NCI-H226 (cell line): ENCODE results near the gene USHBP1.
A peak's percentile ranks its signal among the peaks of the same experiment; 100 is the strongest.

Experiments
- DNase-seq: peaks from one replicate; pipeline ENCODE4 v3.0.0-alpha.2; 2015

The USHBP1 gene

DNA sequence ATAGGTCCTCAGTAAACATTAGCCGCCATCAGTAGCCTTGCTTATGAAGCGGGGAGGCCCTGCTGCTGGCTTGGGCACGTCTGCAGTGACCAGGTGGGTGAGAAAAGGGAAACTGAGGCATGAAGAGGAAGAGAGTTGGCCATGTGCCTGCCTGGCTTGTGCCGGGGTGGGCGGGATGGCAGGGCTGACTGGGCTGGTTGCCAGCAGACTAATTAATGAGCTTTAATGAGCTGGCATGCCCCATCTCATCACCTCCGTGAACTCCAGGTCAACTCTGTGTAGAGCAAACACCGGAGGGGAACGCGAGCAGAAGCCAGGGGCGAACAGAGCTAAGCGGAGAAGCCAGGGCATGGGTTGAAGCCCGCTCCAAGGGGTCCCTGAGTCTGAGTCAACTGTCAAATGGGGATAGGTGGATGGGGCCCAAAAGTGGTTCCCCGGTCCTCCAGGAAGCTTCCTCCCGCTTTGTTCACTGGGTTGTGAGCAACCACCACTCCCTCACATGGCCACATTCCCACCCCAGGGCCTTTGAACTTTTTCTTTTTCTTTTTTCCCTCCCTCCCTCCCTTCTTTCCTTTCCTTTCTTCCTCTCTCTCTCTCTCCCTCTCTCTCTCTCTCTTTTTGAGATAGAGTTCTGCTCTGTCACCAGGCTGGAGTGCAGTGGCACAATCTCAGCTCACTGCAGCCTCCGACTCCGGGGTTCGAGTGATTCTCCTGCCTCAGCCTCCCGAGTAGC, 27.6 kb downstream of the USHBP1 start:
- DNase-seq = no peak

DNA sequence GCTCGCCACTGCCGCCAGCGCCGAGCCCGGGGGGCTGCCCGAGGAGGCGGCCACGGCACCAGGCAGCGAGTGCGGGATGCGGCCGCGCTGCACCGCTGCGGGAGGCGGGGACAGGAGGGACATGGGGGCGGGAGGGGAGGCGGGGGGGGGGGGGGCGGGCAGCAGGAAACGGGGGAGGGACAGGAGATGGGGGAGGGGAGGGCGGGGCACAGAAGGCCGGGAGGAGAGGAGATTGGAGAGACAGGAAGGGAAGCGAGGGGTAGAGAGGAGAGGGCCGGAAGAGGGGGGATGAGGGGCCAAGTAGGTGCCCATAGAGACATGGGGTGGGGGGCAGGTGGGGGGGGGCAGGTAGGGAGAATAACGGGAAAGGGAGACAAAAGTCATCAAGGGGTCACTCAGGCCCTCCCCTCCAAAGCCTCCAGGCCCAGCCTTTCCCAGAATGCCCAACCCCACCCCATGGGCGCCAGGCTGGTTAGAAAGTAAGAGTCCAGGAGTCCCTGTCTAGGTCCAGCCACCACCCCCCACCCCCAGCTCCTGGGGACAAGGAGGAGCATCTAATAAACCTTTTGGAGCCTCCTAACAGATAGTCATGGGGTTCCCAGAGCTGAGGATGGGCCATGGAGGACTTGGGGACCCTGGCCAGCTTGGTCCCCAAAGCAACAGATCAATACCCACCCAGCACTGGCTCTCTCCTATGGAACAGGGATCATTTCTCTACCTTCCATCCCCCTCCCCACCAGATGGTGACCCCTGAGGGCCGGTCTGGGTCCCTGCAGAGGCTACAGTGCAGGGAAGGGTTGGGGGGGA, 28.4 kb downstream of the USHBP1 start:
- peak; percentile 41 for DNase-seq

DNA sequence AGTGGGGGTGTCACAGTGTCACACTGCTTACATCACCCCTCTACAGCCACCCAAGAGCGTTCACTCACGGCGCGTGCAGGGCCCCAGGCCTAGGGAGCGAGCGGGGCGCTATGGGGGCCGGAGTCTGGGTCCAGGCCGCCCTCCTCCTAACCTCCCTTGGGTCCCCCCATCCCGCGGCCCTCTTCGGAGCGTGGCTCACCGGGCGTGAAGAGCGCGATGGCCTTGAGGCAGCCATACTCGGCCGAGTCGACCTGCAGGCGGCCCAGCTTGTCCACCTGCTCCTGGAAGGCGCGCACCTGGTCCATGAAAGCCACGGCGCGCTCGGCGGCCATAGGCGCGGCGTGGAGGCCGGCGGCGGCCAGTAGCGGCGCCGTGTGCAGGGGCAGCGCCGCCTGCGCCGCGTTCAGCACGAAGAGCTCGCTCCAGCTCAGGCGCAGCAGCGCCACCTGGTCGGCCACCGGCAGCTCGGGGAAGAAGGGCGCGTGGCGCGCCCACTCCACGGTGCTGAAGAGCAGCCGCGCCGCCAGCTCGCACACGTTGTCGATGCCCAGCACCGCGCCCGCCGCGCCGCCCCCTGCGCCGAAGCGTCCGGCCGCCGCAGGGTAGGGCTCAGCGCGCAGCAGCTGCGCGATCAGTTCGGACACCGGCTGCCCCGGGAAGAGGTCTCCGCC, 29.1 kb downstream of the USHBP1 start:
- peak; percentile 81 for DNase-seq

DNA sequence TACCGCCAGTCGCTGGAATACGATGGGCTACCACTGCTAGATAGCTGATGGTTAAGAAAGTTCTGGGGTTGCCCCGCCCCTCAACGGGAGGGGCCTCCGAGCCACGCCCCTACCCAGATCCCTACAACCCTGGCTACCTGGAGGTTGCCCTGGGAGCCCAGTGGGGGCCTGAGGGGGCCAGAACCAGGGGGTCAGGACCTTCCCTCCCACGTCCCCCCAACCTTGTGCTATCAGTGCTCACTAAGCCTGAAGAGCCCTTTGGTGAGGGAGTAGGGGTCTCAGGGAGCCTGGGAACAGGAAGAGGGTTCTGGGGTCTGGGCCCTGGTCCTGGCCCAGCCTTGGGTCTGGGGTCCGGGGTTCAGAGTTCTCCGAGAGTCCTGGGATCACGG, 29.6 kb downstream of the USHBP1 start:
- peak; percentile 54 for DNase-seq

DNA sequence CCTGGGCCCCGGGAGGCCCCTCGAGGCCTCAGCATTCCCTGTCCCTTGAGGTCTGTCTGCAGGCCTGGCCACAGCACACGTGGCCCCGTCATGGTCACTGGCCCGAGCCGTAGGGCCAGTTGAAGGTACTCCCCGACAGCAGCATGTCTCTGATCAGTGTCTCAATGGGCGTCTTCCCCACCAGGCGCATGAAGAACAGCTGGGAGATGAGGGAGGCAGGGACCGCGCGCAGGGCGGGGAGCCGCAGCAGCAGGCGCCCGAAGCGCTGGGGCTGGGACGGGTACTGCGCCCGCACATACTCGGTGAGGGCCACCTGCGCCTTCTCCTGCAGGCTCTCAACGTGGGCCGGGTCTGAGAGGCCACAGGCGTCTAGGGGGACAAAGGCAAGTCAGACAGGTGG, 32.3 kb downstream of the USHBP1 start:
- DNase-seq = no peak

DNA sequence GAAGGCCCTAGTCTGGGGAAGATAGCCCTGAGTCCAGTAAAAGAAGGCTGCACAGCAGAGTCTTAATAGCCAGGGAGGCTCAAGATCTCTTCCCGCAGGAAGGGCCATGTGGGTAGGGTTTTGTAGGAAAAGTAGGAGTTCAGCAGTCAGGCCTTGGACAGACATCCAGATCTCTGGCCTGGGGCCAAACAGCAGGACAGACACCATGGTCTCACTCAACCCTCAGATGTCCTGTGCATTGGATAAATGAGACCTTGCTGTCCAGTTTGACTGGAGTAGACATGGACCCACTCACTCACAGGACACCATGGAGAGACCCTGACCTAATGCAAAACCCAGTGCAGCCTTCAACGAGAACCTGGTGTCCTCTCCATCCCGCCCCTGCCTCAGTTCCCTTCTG, 34.7 kb downstream of the USHBP1 start:
- DNase-seq = no peak

DNA sequence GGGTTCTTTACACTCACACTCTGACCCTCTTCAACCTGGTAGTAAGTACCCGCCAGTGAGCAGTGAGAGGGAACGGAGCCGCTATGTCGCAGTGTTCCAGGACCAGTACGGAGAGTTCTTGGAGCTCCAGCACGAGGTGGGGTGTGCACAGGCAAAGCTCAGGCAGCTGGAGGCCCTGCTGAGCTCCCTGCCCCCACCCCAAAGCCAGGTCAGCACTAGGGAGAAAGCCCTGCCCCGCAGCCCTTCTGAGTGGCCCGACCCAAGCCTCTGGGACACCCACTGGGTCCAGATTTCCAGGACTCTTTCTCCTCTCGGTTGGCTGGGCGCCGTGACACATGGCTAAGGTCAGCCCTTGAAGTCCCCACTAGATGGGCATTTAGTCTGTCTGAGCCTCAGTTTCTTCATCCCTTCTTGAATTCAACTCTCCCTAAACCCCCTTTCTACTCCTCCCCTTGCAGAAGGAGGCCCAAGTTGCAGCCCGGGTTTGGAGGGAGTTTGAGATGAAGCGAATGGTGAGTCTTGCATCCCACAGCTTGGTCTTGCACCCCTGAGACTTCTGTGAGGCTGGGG, 36.7 kb downstream of the USHBP1 start:
- DNase-seq = no peak

DNA sequence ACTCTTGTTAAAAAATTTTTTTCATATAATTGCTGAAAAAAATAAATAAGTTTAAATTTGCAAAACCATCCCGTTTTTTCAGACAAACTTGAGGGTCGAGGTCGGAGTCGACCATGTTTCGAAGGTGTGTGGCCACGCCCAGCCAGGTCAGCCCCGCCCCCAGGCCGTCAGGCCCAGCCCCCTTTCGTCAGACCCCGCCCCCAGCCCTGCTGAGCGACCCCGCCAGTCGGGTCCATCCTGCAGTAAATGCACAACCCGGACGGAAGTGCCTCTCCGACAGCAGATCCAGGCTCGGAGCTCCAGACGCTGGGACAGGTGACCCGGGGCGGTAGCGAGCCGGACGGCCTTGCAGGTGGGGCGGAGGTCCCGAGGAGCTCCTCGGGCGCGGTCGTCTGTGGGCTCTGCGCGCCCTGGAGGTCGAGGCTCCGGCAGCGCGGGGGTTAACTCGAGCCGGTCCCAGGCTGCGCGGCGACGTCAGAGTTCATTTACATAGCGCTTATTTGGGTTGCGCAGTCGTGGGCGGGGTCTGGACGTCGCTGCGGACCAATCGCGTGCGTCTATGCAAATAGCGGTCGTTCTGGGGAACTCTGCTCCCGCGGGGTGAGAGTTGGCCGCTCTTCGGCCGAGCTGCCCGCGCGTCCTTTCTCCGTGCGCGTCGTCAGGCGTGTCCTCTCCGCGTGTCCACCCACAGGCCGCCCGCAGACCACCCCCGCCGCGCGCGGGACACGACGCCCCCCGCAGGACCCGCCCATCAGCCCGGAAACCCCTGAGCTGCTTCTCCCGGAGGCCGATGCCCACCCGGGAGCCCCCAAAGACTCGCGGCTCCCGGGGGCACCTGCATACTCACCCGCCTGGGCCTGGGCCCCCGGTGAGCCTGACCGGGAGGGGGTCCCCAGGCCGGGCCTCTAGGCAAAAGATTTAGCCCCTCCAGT, 38.3 kb downstream of the USHBP1 start, which contains the start of gene OCEL1:
Gene OCEL1, plus strand, starts transcription at position 225 of the 932 bp plus-strand sequence. Its CDS starts 22 bp downstream, at position 247.
- DNase-seq = peak; percentile 95

DNA sequence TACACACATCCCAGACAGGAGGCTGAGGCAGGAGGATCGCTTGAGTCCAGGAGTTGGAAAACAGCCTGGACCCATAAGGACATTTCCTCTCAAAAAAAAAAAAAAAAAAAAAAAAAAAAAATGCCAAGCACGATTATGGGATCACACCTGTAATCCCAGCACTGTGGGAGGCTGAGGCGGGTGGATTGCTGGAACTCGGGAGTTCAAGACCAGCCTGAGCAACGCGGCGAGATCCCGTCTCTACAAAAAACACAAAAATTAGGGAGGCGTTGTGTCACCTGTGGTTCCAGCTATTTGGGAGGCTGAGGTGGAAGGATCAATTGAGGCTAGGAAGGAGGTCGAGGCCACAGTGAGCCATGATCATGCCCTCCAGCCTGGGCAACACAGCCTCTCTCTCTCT, 39.5 kb downstream of the USHBP1 start:
- no peak for DNase-seq

DNA sequence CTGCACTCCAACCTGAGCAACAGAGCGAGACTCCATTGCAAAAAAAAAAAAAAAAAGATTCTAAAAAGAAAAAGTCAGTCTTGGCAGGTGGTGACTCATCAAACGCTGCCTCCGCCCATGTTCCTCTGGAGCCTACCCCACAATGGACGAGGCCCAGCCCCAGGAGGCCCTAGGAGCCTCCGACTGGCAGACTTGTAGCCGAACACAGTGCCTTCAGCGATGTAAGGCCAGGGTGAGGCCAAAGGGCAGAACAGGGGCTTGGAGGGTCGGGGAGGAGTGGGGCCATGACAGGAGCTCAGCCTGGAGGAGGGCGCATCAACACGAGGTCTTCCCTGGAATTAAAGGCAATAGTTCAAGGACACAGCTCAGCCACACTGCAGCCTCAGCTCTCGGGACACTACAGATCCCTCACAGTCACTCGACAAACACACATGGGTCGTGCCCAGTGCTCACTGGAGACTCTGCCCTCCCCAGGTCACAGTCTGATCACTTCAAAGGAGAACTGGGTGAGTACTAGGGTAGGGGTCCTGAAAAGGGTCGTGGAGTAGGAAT, 44.3 kb downstream of the USHBP1 start:
- DNase-seq = peak; percentile 68

DNA sequence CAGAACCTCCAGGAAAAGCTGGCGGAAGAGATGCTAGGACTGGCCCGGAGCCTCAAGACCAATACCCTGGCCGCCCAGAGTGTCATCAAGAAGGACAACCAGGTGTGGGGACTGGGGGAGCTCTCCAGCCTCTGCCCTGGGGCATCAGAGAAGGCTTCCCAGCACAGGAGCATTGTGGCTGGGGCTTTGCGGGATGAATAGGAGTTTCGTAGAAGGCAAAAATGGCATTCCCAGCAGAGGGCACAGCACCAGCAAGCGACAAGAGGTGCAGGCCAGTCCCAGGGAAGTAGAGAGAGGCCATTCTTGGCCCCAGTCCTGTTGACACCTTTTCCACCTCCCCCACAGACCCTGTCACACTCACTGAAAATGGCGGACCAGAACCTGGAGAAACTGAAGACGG, 45.3 kb downstream of the USHBP1 start:
- DNase-seq = no peak

DNA sequence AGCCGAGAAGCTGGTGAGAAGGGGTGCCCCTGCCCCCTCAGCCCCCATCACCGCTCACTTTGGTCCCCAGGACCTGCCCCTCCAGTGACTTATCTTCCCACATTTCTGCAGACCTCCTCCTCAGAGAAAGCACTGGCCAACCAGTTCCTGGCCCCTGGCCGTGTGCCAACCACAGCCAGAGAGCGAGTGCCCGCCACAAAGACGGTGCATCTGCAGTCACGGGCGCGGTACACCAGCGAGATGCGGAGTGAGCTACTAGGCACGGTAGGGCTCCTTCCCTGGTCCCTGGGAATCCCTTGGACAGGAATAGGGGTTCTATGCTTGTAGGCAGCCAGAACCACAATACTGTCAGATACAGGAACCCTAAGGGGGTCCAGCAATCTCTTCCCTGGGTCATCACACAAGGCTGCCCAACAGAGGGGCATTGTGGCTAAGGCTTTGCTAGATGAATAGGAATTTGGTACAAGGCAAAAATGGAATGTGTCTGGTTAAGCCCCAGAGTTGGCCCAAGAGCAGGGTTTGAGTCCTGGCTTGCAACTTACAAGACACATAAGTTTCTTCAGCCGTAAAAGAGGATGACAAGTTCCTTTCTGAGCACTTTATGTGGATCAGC, 48.4 kb downstream of the USHBP1 start:
- no peak for DNase-seq

DNA sequence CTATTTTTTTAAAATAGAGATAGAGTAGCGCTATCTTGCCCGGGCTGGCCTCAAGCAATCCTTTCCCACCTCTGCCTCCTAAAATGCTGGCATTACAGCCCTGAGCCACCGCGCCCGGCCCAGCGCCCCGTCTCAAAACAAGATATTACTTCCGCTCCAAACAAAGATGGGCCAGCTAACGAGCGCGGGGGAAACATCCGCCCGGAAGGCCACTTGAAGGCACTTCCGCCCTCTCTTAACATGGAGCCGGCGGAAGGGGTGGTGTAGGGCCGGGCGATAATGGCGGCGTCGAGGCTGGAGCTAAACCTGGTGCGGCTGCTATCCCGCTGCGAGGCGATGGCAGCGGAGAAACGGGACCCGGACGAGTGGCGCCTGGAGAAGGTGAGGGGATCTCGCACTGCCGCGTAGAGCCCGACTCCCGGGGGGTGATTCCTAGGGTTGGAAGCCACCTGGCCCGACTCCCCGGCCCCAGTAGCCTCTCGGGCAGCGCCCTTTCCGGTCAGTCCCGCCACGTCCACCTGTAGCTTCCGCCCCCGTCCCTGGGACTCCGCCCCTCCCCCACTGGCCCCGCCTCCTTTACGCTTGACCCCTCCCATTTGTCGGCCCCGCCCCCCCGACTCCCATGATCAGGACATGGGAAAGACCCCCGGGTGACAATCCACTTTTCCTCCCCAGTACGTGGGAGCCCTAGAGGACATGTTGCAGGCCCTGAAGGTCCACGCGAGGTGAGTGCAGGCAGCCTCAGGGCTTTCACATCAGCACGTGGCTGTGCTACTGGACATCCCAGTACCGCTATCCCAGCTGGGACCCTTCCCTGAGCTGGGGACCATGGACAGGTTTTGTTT, 49.2 kb downstream of the USHBP1 start, which contains the start of gene USE1:
Gene USE1, plus strand, starts transcription at position 231 of the 845 bp plus-strand sequence. Its CDS starts 49 bp downstream, at position 280.
- peak; percentile 89 for DNase-seq

DNA sequence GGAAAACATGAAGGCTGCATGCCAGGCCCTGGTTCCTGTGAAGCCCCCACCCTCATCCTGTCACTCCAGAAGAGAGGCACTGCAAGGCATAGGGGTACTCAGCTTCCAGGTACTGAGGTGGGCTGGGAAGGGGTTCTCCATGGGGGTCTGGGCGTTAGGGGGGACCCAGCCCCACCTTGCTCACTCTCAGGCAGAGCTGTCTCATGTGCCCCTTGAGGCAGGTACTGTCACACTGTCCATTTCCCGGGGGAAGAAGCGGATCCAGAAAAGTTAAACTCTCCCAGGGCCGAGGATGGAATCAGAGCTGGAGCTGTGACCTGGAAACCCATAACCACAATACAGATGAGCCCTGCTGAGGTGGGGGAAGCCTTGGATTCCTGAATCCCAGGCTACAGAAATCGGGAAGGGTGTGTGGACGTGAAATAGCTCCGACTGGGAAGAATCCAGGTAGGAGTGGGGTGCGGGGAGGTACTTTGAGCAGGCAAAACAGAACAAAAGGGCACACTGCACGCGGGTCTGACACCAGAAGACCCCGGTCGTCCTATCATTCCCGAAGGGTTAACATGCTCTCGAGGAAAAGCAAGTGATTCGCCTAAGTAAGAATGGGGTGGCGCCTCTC, 49.9 kb downstream of the USHBP1 start:
- DNase-seq = no peak

DNA sequence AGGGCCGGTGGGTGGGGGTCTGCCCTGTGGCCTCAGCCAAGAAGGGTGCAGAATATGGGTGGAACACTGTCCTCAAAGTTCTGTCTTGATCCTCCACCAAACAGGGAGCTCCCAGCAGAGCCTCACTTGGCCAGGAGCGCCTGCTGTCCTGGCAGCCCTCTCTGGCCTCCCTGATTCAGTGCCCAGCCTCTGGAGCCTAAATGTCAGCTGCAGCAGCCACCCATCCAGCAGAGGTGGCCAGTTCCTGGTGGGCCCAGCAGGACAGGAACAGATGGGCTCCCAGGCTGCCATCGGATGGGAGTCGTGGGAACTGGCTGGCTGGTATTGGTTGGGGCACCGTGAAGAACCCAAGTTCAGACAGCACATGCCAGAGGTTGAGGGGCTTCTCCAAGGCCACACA, 51.2 kb downstream of the USHBP1 start:
- no peak for DNase-seq

DNA sequence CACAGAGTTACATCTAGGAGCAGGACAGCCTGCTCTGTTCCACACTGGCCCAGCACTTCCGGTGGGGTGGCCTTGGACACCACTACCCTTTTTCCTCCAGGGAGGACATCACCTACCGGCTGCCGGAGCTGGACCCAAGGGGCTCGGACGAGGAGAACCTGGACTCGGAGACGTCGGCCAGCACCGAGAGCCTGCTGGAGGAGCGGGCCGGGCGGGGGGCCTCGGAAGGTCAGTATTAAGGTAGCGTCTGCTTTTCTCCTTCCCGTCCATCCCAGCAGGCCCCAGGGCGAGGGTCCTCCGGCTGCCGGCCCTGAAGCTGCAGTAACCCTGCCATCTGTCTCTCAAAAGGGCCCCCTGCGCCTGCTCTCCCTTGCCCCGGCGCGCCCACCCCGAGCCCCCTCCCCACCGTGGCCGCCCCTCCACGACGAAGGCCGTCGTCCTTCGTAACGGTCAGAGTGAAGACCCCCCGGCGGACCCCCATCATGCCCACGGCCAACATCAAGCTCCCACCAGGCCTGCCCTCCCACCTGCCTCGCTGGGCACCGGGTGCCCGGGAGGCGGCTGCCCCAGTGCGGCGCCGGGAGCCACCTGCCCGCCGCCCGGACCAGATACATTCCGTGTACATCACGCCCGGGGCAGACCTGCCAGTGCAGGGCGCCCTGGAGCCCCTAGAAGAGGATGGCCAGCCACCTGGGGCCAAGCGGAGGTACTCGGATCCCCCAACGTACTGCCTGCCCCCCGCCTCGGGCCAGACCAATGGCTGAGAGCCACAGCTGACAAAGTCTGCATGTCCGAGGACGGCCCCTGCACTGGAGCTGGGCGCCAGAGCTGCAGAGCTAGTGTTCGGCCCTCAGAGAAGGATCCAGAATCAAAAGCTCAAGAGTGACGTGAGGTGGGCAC, 52.7 kb downstream of the USHBP1 start:
- no peak for DNase-seq

DNA sequence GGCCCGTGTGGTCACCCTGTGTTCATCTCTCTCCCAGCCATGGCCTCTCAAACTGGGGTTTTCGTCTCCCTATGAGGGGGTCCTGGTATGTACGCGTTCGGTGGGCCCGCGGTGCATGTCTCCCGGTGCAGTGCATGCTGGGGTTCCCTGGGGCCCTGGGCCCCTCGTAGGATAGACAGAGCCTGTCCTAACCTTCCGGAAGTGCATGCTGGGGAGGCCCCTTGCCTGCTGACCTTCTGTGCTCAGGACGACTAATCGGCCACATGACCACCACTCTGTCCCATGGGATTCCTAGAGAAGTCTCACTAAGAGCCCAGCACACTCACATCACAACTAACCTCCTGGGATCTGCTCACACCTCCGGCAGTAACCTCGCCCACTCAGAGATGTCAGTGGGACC, 54.2 kb downstream of the USHBP1 start:
- DNase-seq = no peak

DNA sequence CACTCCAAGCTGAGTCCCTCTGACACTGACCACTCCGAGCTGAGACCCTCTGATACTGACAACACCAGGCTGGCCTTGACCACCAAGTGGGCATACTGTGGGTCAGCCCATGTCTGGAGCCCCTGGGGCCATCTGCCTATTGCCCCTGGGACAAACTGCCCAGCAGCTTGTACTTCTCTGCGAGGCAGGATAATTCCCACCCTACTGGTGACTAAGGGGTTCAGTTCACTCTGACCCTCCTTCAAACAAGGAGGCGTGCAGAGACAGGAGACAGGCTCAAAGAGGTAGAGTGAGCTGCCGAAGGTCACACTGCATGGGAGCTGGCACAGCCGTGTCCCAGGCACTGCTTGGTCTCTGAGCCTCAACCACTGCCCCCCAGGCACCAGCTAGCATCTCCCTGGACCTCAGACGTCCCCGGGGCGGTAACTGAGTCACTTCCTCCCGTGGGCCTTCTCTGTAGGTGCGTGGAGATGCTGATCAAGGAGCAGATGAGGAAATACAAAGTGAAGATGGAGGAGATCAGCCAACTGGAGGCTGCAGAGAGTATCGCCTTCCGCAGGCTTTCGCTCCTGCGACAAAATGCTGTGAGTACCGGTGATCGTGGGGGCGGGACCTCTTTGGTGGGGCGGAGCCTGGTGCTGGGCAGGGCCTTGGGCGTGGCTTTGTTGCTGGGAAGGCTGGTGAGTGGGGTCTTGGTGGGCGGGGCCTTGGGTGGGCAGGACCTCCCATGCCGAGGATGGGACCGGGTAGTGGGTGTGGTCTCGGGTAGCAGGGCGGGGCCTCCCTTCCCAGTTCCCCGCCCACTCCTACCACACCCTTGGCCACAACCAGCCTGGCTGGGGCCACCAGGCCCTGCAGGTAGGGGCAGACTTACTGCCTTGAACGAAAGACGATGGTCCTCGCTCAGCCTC, 55.2 kb downstream of the USHBP1 start:
- peak; percentile 26 for DNase-seq
